Measurements from ENCODE around the gene GSDMA. TPM values are rescaled to one million over a fixed set of nuclear protein-coding genes. Genes with fewer than 3 reads are reported as not detected.
A peak's percentile ranks its signal among the peaks of the same experiment; 100 is the strongest.
"Not testable (repeated sequence)": the region's sequence is repeated elsewhere in the genome, so short reads cannot be mapped to it uniquely, and the experiment has no call there.

The GSDMA gene
- polyA plus RNA-seq, 1 experiment, result not detected

DNA sequence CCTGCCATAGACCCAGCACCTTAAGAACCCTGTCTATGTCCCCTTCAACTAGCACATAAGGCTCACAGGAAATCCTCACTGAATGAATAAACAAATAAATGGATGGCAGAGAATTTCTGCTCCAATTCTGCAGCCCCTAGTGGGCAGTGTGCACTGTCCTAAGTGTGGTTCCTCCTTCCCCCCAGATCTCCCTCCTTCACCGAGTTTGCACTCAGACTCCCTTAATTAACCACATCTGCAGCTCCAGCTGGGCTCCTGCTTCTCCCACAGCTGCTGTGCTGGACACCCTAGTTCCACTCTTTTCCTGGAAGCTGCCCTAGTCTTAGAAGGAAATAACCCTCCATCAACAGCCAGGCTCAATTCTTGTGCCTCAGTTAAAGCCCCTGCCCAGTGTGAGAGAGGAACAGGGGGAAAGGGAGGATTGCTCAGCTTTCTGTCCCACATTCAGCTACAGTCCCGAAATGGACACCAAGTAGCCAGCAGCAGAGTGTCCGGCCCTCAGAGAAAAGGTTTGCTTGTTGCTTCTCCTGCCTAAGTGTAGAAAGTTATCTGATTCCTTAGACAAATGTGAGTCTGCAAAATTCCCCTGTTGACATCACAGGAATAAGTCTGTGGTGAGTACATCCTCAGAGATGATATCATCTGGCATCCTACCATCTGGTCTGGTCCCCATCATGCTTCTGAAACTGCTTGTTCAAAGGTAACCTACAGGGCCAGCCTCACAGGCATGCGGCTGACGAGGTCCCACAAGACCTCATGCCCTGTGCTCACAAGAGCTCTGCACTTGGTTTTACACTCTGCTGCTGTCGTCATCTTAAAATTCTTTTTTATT lies 23.0 kb upstream of the GSDMA start:
- Histone ChIP-seq H3K27me3 (ENCODE audit: control insufficient read depth, insufficient read depth, low read length) (no peaks in the 10 kb centered on the region; the same call in 1 of the 2 replicates), H3K36me3 (ENCODE audit: control insufficient read depth, insufficient read depth, low read length) (no peaks in the 10 kb centered on the region), H3K4me3 (ENCODE audit: low read depth, low read length) (no peak overlapping the region)
- CTCF ChIA-PET, result interaction anchor here (0.6 to 5.1 kb wide), 16 partner anchors 10 to 86 kb away, joined by 3 to 32 read pairs (median 3); partner anchors contain the start of genes LRRC3C, ORMDL3 and PSMD3
- POLR2A ChIA-PET, result interaction anchor here (0.5 kb wide), 1 partner anchor 10 kb away, joined by 5 read pairs; no protein-coding TSS in a partner anchor
- TF ChIP-seq, protein P1, sequence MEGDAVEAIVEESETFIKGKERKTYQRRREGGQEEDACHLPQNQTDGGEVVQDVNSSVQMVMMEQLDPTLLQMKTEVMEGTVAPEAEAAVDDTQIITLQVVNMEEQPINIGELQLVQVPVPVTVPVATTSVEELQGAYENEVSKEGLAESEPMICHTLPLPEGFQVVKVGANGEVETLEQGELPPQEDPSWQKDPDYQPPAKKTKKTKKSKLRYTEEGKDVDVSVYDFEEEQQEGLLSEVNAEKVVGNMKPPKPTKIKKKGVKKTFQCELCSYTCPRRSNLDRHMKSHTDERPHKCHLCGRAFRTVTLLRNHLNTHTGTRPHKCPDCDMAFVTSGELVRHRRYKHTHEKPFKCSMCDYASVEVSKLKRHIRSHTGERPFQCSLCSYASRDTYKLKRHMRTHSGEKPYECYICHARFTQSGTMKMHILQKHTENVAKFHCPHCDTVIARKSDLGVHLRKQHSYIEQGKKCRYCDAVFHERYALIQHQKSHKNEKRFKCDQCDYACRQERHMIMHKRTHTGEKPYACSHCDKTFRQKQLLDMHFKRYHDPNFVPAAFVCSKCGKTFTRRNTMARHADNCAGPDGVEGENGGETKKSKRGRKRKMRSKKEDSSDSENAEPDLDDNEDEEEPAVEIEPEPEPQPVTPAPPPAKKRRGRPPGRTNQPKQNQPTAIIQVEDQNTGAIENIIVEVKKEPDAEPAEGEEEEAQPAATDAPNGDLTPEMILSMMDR (IDR thresholded peaks at IDR 0.05; ENCODE audit: insufficient read depth, low read depth, low read length), result peak; percentile 72
- peak; percentile 76 for DNase-seq (ENCODE audit: low read depth)

DNA sequence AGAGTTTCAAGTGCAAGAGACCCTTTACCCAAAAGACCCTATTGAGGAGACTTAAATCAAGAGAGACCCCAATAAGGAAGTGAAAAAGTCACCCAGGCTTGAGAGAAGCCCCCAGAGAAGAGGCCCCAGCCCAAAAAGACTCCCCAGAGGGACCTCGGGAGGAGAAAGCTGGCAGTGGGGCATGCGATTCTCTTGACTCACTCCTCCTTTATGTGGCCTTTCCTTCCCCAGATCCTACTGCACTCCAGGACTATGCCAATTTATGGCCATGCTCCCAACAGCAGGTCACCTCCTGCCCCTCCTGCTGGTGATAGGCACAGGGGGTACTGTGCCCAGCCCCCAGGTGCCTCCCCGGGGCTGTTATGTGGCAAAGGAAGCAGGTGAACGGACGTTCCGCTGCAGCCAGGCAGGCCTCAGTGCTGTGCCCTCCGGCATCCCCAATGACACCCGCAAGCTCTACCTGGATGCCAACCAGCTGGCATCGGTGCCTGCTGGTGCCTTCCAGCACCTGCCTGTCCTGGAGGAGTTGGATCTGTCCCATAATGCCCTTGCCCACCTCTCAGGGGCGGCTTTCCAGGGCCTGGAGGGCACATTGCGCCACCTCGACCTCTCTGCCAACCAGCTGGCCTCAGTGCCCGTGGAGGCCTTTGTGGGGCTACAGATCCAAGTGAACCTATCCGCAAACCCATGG lies 19.0 kb upstream of the GSDMA start:
- Histone ChIP-seq H3K4me3 (ENCODE audit: low read depth, low read length) (no peak overlapping the region), H3K27me3 (ENCODE audit: control insufficient read depth, insufficient read depth, low read length) (no peaks in the 10 kb centered on the region; the same call in 1 of the 2 replicates), H3K36me3 (ENCODE audit: control insufficient read depth, insufficient read depth, low read length) (no peaks in the 10 kb centered on the region)
- no peak for DNase-seq (ENCODE audit: low read depth)
- TF ChIP-seq, protein P1 (IDR thresholded peaks at IDR 0.05; ENCODE audit: insufficient read depth, low read depth, low read length), result no peak
- POLR2A ChIA-PET, result no interaction called here
- CTCF ChIA-PET, result no interaction called here

DNA sequence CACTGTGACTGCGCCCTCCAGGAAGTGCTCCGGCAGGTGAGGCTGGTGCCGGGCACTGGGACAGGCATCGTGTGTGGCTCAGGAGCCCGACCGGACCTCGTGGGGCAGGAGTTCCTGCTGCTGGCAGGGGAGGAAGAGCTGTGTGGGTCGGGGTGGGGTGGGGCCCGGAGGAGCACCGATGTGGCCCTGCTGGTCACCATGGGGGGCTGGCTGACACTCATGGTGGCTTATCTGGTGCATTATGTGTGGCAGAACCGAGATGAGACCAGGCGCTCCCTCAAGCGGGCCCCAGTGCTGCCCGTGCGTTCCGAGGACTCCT lies 18.5 kb upstream of the GSDMA start:
- H3K27me3 ChIP-seq (ENCODE audit: control insufficient read depth, insufficient read depth, low read length), result no peaks in the 10 kb centered on the region; the same call in 1 of the 2 replicates
- no peak for DNase-seq (ENCODE audit: low read depth)
- TF ChIP-seq, protein P1 (IDR thresholded peaks at IDR 0.05; ENCODE audit: insufficient read depth, low read depth, low read length), result no peak
- ChIA-PET CTCF (no interaction called here), POLR2A (no interaction called here)
- no peak overlapping the region for H3K4me3 ChIP-seq (ENCODE audit: low read depth, low read length)
- H3K36me3 ChIP-seq (ENCODE audit: control insufficient read depth, insufficient read depth, low read length), result no peaks in the 10 kb centered on the region

DNA sequence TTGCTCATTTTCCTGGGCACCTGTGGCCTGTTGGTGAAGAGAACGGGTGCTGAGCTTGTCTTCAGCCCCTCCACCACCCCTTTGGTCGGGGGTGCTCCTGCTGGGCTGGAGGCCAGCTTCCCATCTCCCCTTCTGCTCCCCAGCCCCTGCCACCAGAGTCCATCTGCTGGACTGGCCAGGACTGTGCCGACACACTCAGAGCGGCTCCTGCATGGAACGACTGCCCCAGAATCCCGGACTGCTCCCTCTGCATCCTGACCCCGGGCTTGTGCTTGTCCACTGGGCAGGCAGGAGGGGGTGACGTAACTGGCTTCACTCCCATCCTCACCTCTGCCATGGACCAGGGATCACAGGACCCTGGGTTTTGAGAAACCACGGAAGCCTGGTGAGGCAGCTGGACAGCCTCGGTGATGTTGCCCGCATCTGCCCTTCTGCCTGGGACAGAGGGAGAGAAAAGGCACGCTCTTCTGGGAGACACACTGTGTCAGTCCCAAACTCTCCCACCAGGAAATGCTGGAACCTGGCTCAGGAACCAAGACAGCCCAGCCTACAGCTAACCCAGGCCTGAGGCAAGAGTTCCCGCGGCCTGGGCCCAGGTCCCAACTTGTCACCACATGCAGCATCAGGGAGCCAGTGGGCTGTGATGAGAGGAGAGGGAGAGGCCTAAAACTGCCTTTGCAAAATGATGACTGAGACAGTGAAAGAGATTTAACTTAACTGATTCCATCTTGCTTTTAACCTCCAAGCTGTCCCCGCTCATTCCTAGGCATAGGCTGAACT lies 16.1 kb upstream of the GSDMA start:
- TF ChIP-seq, protein P1 (IDR thresholded peaks at IDR 0.05; ENCODE audit: insufficient read depth, low read depth, low read length), result no peak
- CTCF ChIA-PET, result interaction anchor here (0.6 to 1.7 kb wide), 4 partner anchors 10 to 325 kb away, joined by 3 to 6 read pairs (median 4); partner anchors contain the start of gene PSMD3
- POLR2A ChIA-PET, result interaction anchor here (0.6 kb wide), 2 partner anchors 17 to 1742 kb away, joined by 3 read pairs; no protein-coding TSS in a partner anchor
- no peak for DNase-seq (ENCODE audit: low read depth)
- Histone ChIP-seq H3K4me3 (ENCODE audit: low read depth, low read length) (no peak overlapping the region), H3K27me3 (ENCODE audit: control insufficient read depth, insufficient read depth, low read length) (no peaks in the 10 kb centered on the region; the same call in 1 of the 2 replicates), H3K36me3 (ENCODE audit: control insufficient read depth, insufficient read depth, low read length) (no peaks in the 10 kb centered on the region)

DNA sequence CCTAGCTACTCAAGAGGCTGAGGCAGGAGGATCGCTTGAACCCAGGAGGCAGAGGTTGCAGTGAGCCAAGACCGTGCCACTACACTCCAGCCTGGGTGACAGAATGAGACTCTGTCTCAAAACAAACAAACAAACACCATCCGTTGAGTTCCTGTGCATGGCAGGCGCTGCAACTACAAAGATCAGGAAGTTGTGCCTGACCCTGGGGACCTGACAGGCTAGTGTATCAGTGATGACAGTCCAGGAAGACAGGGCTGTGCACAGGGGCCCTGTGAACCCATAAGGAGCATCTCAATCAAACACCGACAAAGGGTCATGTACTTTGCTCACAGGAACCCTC lies 14.3 kb upstream of the GSDMA start:
- POLR2A ChIA-PET; H3K36me3 ChIP-seq (ENCODE audit: control insufficient read depth, insufficient read depth, low read length); H3K27me3 ChIP-seq (ENCODE audit: control insufficient read depth, insufficient read depth, low read length); DNase-seq (ENCODE audit: low read depth); H3K4me3 ChIP-seq (ENCODE audit: low read depth, low read length): not testable (repeated sequence)
- CTCF ChIA-PET, result interaction anchor here (0.8 to 1.4 kb wide), 2 partner anchors 10 to 127 kb away, joined by 3 to 4 read pairs; no protein-coding TSS in a partner anchor
